GM12875 (cell line): ENCODE data around the gene AXIN1.

Experiments used
- H3K4me3 ChIP-seq: one replicate; pipeline ENCODE4 v1.5.1; 2011; ENCODE audit warnings: low read depth, low read length, control low read depth
- CTCF ChIP-seq: IDR thresholded peaks from 2 replicates; pipeline ENCODE4 v1.5.1; 2011; ENCODE audit warnings: low read depth, mild to moderate bottlenecking, control low read depth, inconsistent platforms, low read length, moderate library complexity, borderline replicate concordance; ENCODE audit not compliant: insufficient read depth

The AXIN1 gene

GRCh38 chr16:265002-265529, 87.5 kb downstream of the AXIN1 start:
- TF ChIP-seq CTCF, result no peak
- no peak overlapping the region for H3K4me3 ChIP-seq

- no peak for TF ChIP-seq CTCF
- H3K4me3 ChIP-seq, result no peak overlapping the region
These were observed 88.0 kb downstream of the AXIN1 start for GRCh38 chr16:264440-264951.

GRCh38 chr16:263944-264343, 88.6 kb downstream of the AXIN1 start:
- no peak for TF ChIP-seq CTCF
- H3K4me3 ChIP-seq, result no peak overlapping the region

- no peak overlapping the region for H3K4me3 ChIP-seq
- TF ChIP-seq CTCF, result no peak
These were observed 89.2 kb downstream of the AXIN1 start for GRCh38 chr16:263182-263774.

- TF ChIP-seq CTCF, result no peak
- no peak overlapping the region for H3K4me3 ChIP-seq
These were observed 90.3 kb downstream of the AXIN1 start for GRCh38 chr16:262121-262745.

GRCh38 chr16:261031-261691, 91.4 kb downstream of the AXIN1 start:
- no peak overlapping the region for H3K4me3 ChIP-seq
- TF ChIP-seq CTCF, result no peak
